Upper lobe of left lung (tissue), 6 donors: Measurements from ENCODE around the gene STK4. TPM values are rescaled to one million over a fixed set of nuclear protein-coding genes. Genes with fewer than 3 reads are reported as not detected.

Source experiments
- ATAC-seq, 2 donors: fragments of 200-7000 bp; cut with Tn5 transposase; one replicate each; pipeline ENCODE4 v1.9.1; 2022; ENCODE audit warnings: mild to moderate bottlenecking in 2 of 2, moderate library complexity in 2 of 2; ENCODE audit not compliant: low FRiP score in 2 of 2
- DNase-seq, 2 donors: peaks; one replicate each; pipeline ENCODE4 v3.0.0-alpha.2; 2019 to 2020
- H3K27ac ChIP-seq, 4 donors: fragments of 200-600 bp; sonication (generic); one replicate each; pipeline ENCODE4 v1.5.1; 2016 to 2019
- H3K27me3 ChIP-seq, 4 donors: fragments of 200-600 bp; sonication (generic); one replicate each; pipeline ENCODE4 v1.5.1; 2017 to 2019
- H3K36me3 ChIP-seq, 4 donors: fragments of 200-600 bp; sonication (generic); one replicate each; pipeline ENCODE4 v1.5.1; 2016 to 2019
- H3K4me1 ChIP-seq, 4 donors: fragments of 200-600 bp; sonication (generic); one replicate each; pipeline ENCODE4 v1.5.1; 2018 to 2019
- H3K4me3 ChIP-seq, 4 donors: fragments of 200-600 bp; sonication (generic); one replicate each; pipeline ENCODE4 v1.5.1; 2017 to 2019; ENCODE audit warnings: mild to moderate bottlenecking in 2 of 4, moderate library complexity in 1 of 4
- H3K9me3 ChIP-seq, 4 donors: fragments of 200-600 bp; sonication (generic); one replicate each; pipeline ENCODE4 v1.5.1; 2018 to 2019
- CTCF ChIP-seq, 6 experiments: fragments of 450-650 bp in 4 of 6; fragments of 200-600 bp in 2 of 6; sonication (generic) in 2 of 6; IDR thresholded peaks; one replicate each; pipeline ENCODE4 v1.5.1; 2016 to 2019; ENCODE audit warnings: antibody characterized with exemption in 6 of 6
- EP300 ChIP-seq, 4 donors: sonication (generic); formaldehyde crosslinking; IDR thresholded peaks; one replicate each; pipeline ENCODE4 v1.5.1; 2017; ENCODE audit warnings: antibody characterized with exemption in 4 of 4, control low read depth in 2 of 4
- POLR2A ChIP-seq, 4 donors: fragments of 450-650 bp; IDR thresholded peaks; one replicate each; pipeline ENCODE4 v1.5.1; 2016 to 2017; ENCODE audit warnings: antibody characterized with exemption in 4 of 4, mild to moderate bottlenecking in 2 of 4
- POLR2AphosphoS5 ChIP-seq, 2 donors: sonication (generic); formaldehyde crosslinking; IDR thresholded peaks; one replicate each; pipeline ENCODE4 v1.5.1; 2017; ENCODE audit warnings: antibody characterized with exemption in 2 of 2
- WGBS, 2 donors: methylation state at CpG; one replicate each; pipeline ENCODE4 v1.1.5; 2017 to 2018; 5-methylcytosine and 5-hydroxymethylcytosine counted together
- total RNA-seq, 6 donors: library from RNA; depleted of rRNA in 4 of 6; stranded (reverse); fragments of >200 nt in 4 of 6; gene quantifications; one replicate each; pipeline versions ENCODE4 v1.1.0 to v1.2.1, GENCODE V29; 2016 to 2021
- donor health status: DM: no; HTN: no; CAD: no; lungs with moderate emphysema.
- donor health status: DM: no; HTN: yes; CAD: no; lungs with severe emphysema.

STK4 gene
- total RNA-seq, 6 donors from 2014 or later = 31.0 to 76.1 (median 44.1) TPM

GRCh38 chr20:45090481-45090880, 124.2 kb downstream of the STK4 start:
- no peaks in the 10 kb centered on the region for H3K9me3 ChIP-seq
- H3K27ac ChIP-seq = no peak overlapping the region
- H3K27me3 ChIP-seq = no peaks in the 10 kb centered on the region
- TF ChIP-seq CTCF (IDR thresholded peaks at IDR 0.05) = no peak
- no peak for TF ChIP-seq EP300 (IDR thresholded peaks at IDR 0.05)
- no peak for TF ChIP-seq POLR2AphosphoS5 (IDR thresholded peaks at IDR 0.05)
- TF ChIP-seq POLR2A (IDR thresholded peaks at IDR 0.05) = no peak
- DNase-seq = no peak
- no peak for ATAC-seq
- H3K4me1 ChIP-seq = peaks cover 0 to under 1% (median under 1%) of the 10 kb centered on the region in 4 donors
- H3K4me3 ChIP-seq = no peak overlapping the region
- H3K36me3 ChIP-seq = peaks cover 0 to 3% (median 0%) of the 10 kb centered on the region in 4 donors
- WGBS, 2 donors = 91 to 97% methylated on average over 3 of the region's 3 CpGs

DNA sequence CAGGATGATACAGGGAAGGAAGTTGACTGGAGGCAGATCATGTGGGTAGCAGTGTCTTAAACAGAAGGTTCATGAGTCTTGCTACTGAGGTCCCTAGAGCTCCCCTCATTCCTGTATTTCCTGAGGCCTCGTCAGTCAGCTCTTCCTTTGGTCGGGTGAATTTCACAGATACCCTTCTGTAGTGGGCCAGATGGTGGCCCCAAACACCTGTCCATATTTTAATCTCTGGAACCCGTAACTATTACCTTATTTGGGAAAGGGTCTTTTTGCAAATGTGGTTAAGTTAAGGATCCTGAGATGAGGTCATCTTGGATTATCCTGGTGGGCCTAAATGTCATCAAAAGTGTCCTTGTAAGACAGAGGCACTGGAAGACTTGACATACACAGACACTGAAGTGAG, 125.1 kb downstream of the STK4 start:
- no peaks in the 10 kb centered on the region for H3K27me3 ChIP-seq
- no peaks in the 10 kb centered on the region for H3K9me3 ChIP-seq
- H3K36me3 ChIP-seq = peaks cover 0 to 3% (median 0%) of the 10 kb centered on the region in 4 donors
- ATAC-seq = no peak
- no peak overlapping the region for H3K27ac ChIP-seq
- WGBS, 2 donors = 81 to 93% methylated on average over 3 of the region's 3 CpGs
- no peak overlapping the region for H3K4me3 ChIP-seq
- peaks cover 0 to 7% (median 2%) of the 10 kb centered on the region in 4 donors for H3K4me1 ChIP-seq
- TF ChIP-seq POLR2A (IDR thresholded peaks at IDR 0.05) (no peak), CTCF (IDR thresholded peaks at IDR 0.05) (no peak), POLR2AphosphoS5 (IDR thresholded peaks at IDR 0.05) (no peak)
- DNase-seq = no peak

DNA sequence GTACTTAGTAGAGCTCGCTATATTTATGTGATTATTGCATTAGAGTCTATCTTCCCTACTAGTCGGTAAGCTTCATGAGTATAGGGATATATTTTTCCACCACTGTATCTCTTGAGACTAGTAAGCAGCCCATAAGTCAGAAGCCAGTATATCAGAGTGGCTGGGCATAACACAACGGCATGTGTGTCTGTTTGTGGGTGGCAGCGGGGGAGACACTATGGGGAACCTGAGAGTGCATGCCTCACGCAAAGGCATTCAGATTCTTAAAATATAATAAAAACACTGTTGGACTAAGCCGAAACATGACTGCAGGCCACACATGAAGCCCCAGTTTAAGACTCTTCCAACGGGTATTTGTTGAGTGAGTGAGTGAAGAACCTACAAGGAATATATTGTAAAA, 126.6 kb downstream of the STK4 start:
- Histone ChIP-seq H3K9me3 (no peaks in the 10 kb centered on the region), H3K27me3 (peaks cover 0 to 6% (median 1%) of the 10 kb centered on the region in 4 donors), H3K27ac (no peak overlapping the region), H3K36me3 (peaks cover 0 to 3% (median 0%) of the 10 kb centered on the region in 4 donors), H3K4me1 (peaks cover 1 to 13% (median 6%) of the 10 kb centered on the region in 4 donors), H3K4me3 (no peak overlapping the region)
- ATAC-seq (no peak), DNase-seq (no peak)
- TF ChIP-seq EP300 (IDR thresholded peaks at IDR 0.05) = no peak
- TF ChIP-seq POLR2A (IDR thresholded peaks at IDR 0.05) = no peak
- no peak for TF ChIP-seq CTCF (IDR thresholded peaks at IDR 0.05)
- TF ChIP-seq POLR2AphosphoS5 (IDR thresholded peaks at IDR 0.05) = no peak
- 90 to 91% methylated on average over 7 of the region's 7 CpGs for WGBS, 2 donors

GRCh38 chr20:45094201-45094600, 127.9 kb downstream of the STK4 start:
- Histone ChIP-seq H3K4me1 (peaks cover 7 to 22% (median 10%) of the 10 kb centered on the region in 4 donors), H3K9me3 (no peaks in the 10 kb centered on the region), H3K27me3 (peaks cover 0 to 12% (median 8%) of the 10 kb centered on the region in 4 donors), H3K36me3 (peaks cover 0 to 3% (median 0%) of the 10 kb centered on the region in 4 donors), H3K4me3 (no peak overlapping the region), H3K27ac (no peak overlapping the region)
- WGBS, 2 donors = 100% methylated on average over 2 of the region's 2 CpGs
- no peak for TF ChIP-seq POLR2AphosphoS5 (IDR thresholded peaks at IDR 0.05)
- no peak for TF ChIP-seq POLR2A (IDR thresholded peaks at IDR 0.05)
- no peak for TF ChIP-seq EP300 (IDR thresholded peaks at IDR 0.05)
- TF ChIP-seq CTCF (IDR thresholded peaks at IDR 0.05) = no peak
- no peak for DNase-seq
- ATAC-seq = no peak

DNA sequence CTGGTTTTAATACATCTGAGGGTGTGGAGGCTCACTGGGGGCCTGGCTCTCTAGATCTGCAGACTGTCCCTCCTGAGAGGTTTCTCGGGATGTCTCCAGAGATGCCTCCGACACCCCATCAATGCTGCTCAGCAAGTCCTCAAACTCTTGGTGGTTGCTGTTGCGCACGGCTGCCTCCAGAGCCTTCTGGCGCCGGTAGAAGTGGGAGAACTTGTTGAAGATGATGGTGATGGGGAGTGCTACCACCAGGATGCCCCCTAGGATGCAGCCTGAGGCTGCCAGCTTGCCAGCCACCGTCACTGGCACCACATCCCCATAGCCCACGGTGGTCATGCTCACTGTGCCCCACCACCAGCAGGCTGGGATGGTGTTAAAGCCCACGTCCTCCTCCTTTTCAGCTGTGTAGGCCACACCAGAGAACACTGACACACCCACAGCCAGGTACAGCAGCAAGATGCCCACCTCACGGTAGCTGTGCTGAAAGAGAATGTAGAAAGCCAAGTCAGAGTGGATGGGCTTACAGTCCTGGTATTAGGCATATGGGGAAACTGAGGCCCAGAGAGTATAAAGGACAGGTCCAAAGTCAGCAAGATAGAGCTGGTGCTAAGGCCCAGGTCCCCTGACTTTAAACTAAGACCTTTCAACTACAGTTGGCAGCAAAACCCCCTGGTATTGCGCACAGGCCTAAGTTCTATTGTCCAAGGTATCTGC, 128.7 kb downstream of the STK4 start:
- H3K4me3 ChIP-seq = no peak overlapping the region
- H3K4me1 ChIP-seq = peaks cover 7 to 22% (median 10%) of the 10 kb centered on the region in 4 donors
- peaks cover 0 to 12% (median 8%) of the 10 kb centered on the region in 4 donors for H3K27me3 ChIP-seq
- no peak for TF ChIP-seq EP300 (IDR thresholded peaks at IDR 0.05)
- TF ChIP-seq POLR2A (IDR thresholded peaks at IDR 0.05) = no peak
- TF ChIP-seq POLR2AphosphoS5 (IDR thresholded peaks at IDR 0.05) = no peak
- 93 to 97% methylated on average over 8 to 9 of the region's 11 CpGs for WGBS, 2 donors
- ATAC-seq (no peak), DNase-seq (no peak)
- peaks cover 0 to under 1% (median 0%) of the 10 kb centered on the region in 4 donors for H3K36me3 ChIP-seq
- no peaks in the 10 kb centered on the region for H3K9me3 ChIP-seq
- no peak overlapping the region for H3K27ac ChIP-seq
